OCI-LY1 (cell line): ENCODE results near the gene NUDT13.

ENCODE experiments used
- EZH2 ChIP-seq: fragments of 200-600 bp; sonication (generic), shearing (Covaris generic); IDR thresholded peaks from 2 replicates; pipeline ENCODE4 v1.8.0; 2017; ENCODE audit warnings: borderline replicate concordance, mixed run types, mild to moderate bottlenecking, antibody characterized with exemption, low read length, moderate library complexity, mixed read lengths
- TF ChIP-seq, protein P1 (sequence below): fragments of 200-600 bp; sonication (generic), shearing (Covaris generic); IDR thresholded peaks from 2 replicates; pipeline ENCODE4 v1.5.1; 2017; ENCODE audit warnings: mild to moderate bottlenecking, antibody characterized with exemption, low read length, moderate library complexity, mixed read lengths

- TF ChIP-seq, protein P1, sequence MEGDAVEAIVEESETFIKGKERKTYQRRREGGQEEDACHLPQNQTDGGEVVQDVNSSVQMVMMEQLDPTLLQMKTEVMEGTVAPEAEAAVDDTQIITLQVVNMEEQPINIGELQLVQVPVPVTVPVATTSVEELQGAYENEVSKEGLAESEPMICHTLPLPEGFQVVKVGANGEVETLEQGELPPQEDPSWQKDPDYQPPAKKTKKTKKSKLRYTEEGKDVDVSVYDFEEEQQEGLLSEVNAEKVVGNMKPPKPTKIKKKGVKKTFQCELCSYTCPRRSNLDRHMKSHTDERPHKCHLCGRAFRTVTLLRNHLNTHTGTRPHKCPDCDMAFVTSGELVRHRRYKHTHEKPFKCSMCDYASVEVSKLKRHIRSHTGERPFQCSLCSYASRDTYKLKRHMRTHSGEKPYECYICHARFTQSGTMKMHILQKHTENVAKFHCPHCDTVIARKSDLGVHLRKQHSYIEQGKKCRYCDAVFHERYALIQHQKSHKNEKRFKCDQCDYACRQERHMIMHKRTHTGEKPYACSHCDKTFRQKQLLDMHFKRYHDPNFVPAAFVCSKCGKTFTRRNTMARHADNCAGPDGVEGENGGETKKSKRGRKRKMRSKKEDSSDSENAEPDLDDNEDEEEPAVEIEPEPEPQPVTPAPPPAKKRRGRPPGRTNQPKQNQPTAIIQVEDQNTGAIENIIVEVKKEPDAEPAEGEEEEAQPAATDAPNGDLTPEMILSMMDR, result no peak
- TF ChIP-seq EZH2, result no peak
Measured at GRCh38 chr10:73168465-73168803, 58.2 kb downstream of the NUDT13 start.
